CD14-positive monocyte (primary cell): ENCODE measurements around the gene MST1. TPM values are rescaled to one million over a fixed set of nuclear protein-coding genes. Genes with fewer than 3 reads are reported as not detected.
A peak's percentile ranks its signal among the peaks of the same experiment; 100 is the strongest.

Experiments used
- DNase-seq, 3 donors: peaks; one replicate each; pipeline ENCODE4 v3.0.0-alpha.2; 2011 to 2022
- H2AFZ ChIP-seq: 2 replicates; pipeline ENCODE4 v1.6.0; 2012; ENCODE audit warnings: mild to moderate bottlenecking, low read depth, low read length, inconsistent platforms; ENCODE audit not compliant: insufficient read depth, poor library complexity, severe bottlenecking
- H3K27ac ChIP-seq, 2 donors: 1 replicate in 1 of 2; 2 replicates in 1 of 2; pipeline ENCODE4 v1.5.1; 2012 to 2013; ENCODE audit warnings: low read length in 2 of 2, control low read depth in 1 of 2, inconsistent platforms in 1 of 2, low read depth in 1 of 2, mild to moderate bottlenecking in 1 of 2
- H3K27me3 ChIP-seq, 2 donors: one replicate each; pipeline versions ENCODE4 v1.6.0 to v1.6.1; 2011 to 2013; ENCODE audit warnings: low read length in 2 of 2; ENCODE audit not compliant: control insufficient read depth in 2 of 2, insufficient read depth in 2 of 2
- H3K36me3 ChIP-seq, 2 donors: replicated peaks in 1 of 2; 1 replicate in 1 of 2; 2 replicates in 1 of 2; pipeline versions ENCODE4 v1.5.1 to v1.6.1; 2012 to 2013; ENCODE audit warnings: low read length in 2 of 2, control low read depth in 1 of 2, inconsistent platforms in 1 of 2, mild to moderate bottlenecking in 1 of 2; ENCODE audit not compliant: insufficient read depth in 2 of 2, control insufficient read depth in 1 of 2
- H3K4me1 ChIP-seq, 2 donors: 1 replicate in 1 of 2; 2 replicates in 1 of 2; pipeline versions ENCODE4 v1.5.1 to v1.6.1; 2012 to 2013; ENCODE audit warnings: low read length in 2 of 2, control low read depth in 1 of 2, inconsistent platforms in 1 of 2, mild to moderate bottlenecking in 1 of 2, moderate library complexity in 1 of 2; ENCODE audit not compliant: insufficient read depth in 2 of 2, control insufficient read depth in 1 of 2
- H3K4me2 ChIP-seq: replicated peaks from 2 replicates; pipeline ENCODE3; 2012; ENCODE audit warnings: low read length, moderate library complexity, mild to moderate bottlenecking; ENCODE audit not compliant: poor library complexity, severe bottlenecking; ENCODE audit errors: extremely low read depth
- H3K4me3 ChIP-seq, 3 experiments: fragments of 200-600 bp in 1 of 3; sonication (generic) in 1 of 3; replicated peaks in 1 of 3; 1 replicate in 2 of 3; 2 replicates in 1 of 3; pipeline ENCODE4 v1.5.1; 2011 to 2013; ENCODE audit warnings: low read length in 3 of 3, mild to moderate bottlenecking in 3 of 3, control low read depth in 2 of 3, low read depth in 2 of 3, inconsistent platforms in 1 of 3, moderate library complexity in 1 of 3
- H3K79me2 ChIP-seq: 2 replicates; pipeline ENCODE4 v1.6.0; 2012; ENCODE audit warnings: mild to moderate bottlenecking, control low read depth, inconsistent platforms, low read length, moderate library complexity; ENCODE audit not compliant: insufficient read depth
- H3K9ac ChIP-seq: 2 replicates; pipeline ENCODE4 v1.6.0; 2017; ENCODE audit warnings: low read length, mild to moderate bottlenecking; ENCODE audit not compliant: insufficient read depth, poor library complexity, severe bottlenecking
- H3K9me3 ChIP-seq, 2 donors: replicated peaks in 1 of 2; 1 replicate in 1 of 2; 2 replicates in 1 of 2; pipeline versions ENCODE4 v1.5.1 to v1.6.1; 2012 to 2013; ENCODE audit warnings: low read length in 2 of 2, control low read depth in 1 of 2; ENCODE audit not compliant: control insufficient read depth in 1 of 2, insufficient read depth in 1 of 2
- H4K20me1 ChIP-seq: 2 replicates; pipeline ENCODE4 v1.6.0; 2012; ENCODE audit warnings: mild to moderate bottlenecking, low read length, control low read depth, moderate library complexity; ENCODE audit not compliant: insufficient read depth
- H3K27ac Mint-ChIP-seq, 7 donors: one replicate each; pipeline ENCODE4 v1.8.0; 2020; ENCODE audit warnings: mild to moderate bottlenecking in 7 of 7, mixed read lengths in 7 of 7, moderate library complexity in 6 of 7, inconsistent platforms in 2 of 7
- H3K27me3 Mint-ChIP-seq, 3 donors: one replicate each; pipeline ENCODE4 v1.8.0; 2021 to 2022; ENCODE audit warnings: low read depth in 3 of 3, mild to moderate bottlenecking in 3 of 3, mixed read lengths in 3 of 3, moderate library complexity in 3 of 3, inconsistent platforms in 1 of 3
- H3K36me3 Mint-ChIP-seq, 2 donors: one replicate each; pipeline ENCODE4 v1.8.0; 2020; ENCODE audit warnings: mixed read lengths in 2 of 2, inconsistent platforms in 1 of 2, mild to moderate bottlenecking in 1 of 2
- H3K4me1 Mint-ChIP-seq: one replicate; pipeline ENCODE4 v1.8.0; 2020; ENCODE audit warnings: mild to moderate bottlenecking, mixed read lengths
- H3K4me3 Mint-ChIP-seq, 2 donors: one replicate each; pipeline ENCODE4 v1.8.0; 2020; ENCODE audit warnings: mild to moderate bottlenecking in 2 of 2, mixed read lengths in 2 of 2, moderate library complexity in 1 of 2
- H3K9me3 Mint-ChIP-seq, 7 donors: one replicate each; pipeline ENCODE4 v1.8.0; 2020 to 2022; ENCODE audit warnings: mixed read lengths in 7 of 7, mild to moderate bottlenecking in 6 of 7, moderate library complexity in 6 of 7, inconsistent platforms in 2 of 7
- WGBS: methylation state at CpG from one replicate; pipeline ENCODE4 v1.1.5; 2013; ENCODE audit warnings: missing lambda C conversion rate; ENCODE audit not compliant: insufficient coverage; 5-methylcytosine and 5-hydroxymethylcytosine counted together
- intact Hi-C, 2 donors: fragments of 100-400 bp; cut with micrococcal nuclease; formaldehyde crosslinking; loops; one replicate each; pipeline versions ENCODE4 v1.15.0 to v1.15.1; 2023
- polyA plus RNA-seq, 3 donors: library from polyadenylated mRNA; depleted of rRNA in 1 of 3; unstranded in 2 of 3; stranded (reverse) in 1 of 3; fragments of 300-500 nt in 2 of 3; fragments of >200 nt in 1 of 3; fragmentation: Illumina TruSeq in 2 of 3; gene quantifications; 1 replicate in 2 of 3; 2 replicates in 1 of 3; pipeline ENCODE4 v1.2.3, GENCODE V29; 2012 to 2021
- TF ChIP-seq, protein P1 (sequence below): fragments of 200-600 bp; IDR thresholded peaks from one replicate; pipeline ENCODE4 v1.8.0; 2022; ENCODE audit warnings: antibody characterized with exemption, mild to moderate bottlenecking

The MST1 gene
- polyA plus RNA-seq, 3 donors: 0.28 to 17.8 TPM; not detected in 1

DNA sequence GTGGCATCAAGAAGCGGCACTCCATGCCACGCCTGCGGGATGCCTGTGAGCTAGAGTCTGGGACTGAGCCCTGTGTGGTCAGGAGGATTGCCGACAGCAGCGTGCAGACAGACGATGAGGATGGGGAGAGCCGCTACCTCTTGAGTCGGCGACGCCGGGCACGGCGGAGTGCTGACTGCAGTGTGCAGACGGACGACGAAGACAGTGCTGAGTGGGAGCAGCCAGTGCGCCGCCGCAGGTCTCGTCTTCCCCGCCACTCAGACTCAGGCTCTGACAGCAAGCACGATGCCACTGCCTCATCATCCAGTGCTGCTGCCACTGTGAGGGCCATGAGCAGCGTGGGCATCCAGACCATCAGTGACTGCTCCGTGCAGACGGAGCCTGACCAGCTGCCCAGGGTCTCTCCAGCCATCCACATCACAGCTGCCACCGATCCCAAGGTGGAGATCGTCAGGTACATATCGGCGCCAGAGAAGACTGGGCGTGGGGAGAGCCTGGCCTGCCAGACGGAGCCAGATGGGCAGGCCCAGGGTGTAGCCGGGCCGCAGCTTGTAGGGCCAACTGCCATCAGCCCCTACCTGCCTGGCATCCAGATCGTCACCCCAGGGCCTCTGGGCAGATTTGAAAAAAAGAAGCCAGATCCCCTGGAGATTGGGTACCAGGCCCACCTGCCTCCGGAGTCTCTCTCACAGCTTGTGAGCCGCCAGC lies 31.9 kb downstream of the MST1 start:
- no peak for DNase-seq
- no peak overlapping the region for H3K27ac Mint-ChIP-seq
- no peak overlapping the region for H3K4me2 ChIP-seq
- H3K9ac ChIP-seq: no peak overlapping the region
- peaks cover 0 to 5% of the 10 kb centered on the region in 2 donors for H3K4me1 ChIP-seq
- H3K27me3 ChIP-seq: peaks cover 0 to 2% of the 10 kb centered on the region in 2 donors
- H3K9me3 ChIP-seq: no peaks in the 10 kb centered on the region
- peaks cover 2 to 7% (median 6%) of the 10 kb centered on the region in 3 donors for H3K27me3 Mint-ChIP-seq
- peaks cover 4% of the 10 kb centered on the region for H3K4me1 Mint-ChIP-seq
- no peak overlapping the region for H3K4me3 Mint-ChIP-seq
- intact Hi-C loops: no loop called here
- H4K20me1 ChIP-seq: no peaks in the 10 kb centered on the region
- no peaks in the 10 kb centered on the region for H3K79me2 ChIP-seq
- no peak overlapping the region for H2AFZ ChIP-seq
- H3K36me3 ChIP-seq: no peaks in the 10 kb centered on the region
- H3K9me3 Mint-ChIP-seq: no peaks in the 10 kb centered on the region
- no peak overlapping the region for H3K27ac ChIP-seq
- H3K36me3 Mint-ChIP-seq: no peaks in the 10 kb centered on the region
- TF ChIP-seq, protein P1, sequence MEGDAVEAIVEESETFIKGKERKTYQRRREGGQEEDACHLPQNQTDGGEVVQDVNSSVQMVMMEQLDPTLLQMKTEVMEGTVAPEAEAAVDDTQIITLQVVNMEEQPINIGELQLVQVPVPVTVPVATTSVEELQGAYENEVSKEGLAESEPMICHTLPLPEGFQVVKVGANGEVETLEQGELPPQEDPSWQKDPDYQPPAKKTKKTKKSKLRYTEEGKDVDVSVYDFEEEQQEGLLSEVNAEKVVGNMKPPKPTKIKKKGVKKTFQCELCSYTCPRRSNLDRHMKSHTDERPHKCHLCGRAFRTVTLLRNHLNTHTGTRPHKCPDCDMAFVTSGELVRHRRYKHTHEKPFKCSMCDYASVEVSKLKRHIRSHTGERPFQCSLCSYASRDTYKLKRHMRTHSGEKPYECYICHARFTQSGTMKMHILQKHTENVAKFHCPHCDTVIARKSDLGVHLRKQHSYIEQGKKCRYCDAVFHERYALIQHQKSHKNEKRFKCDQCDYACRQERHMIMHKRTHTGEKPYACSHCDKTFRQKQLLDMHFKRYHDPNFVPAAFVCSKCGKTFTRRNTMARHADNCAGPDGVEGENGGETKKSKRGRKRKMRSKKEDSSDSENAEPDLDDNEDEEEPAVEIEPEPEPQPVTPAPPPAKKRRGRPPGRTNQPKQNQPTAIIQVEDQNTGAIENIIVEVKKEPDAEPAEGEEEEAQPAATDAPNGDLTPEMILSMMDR: no peak
- WGBS: 96% methylated on average over 36 of the region's 36 CpGs
- no peak overlapping the region for H3K4me3 ChIP-seq

DNA sequence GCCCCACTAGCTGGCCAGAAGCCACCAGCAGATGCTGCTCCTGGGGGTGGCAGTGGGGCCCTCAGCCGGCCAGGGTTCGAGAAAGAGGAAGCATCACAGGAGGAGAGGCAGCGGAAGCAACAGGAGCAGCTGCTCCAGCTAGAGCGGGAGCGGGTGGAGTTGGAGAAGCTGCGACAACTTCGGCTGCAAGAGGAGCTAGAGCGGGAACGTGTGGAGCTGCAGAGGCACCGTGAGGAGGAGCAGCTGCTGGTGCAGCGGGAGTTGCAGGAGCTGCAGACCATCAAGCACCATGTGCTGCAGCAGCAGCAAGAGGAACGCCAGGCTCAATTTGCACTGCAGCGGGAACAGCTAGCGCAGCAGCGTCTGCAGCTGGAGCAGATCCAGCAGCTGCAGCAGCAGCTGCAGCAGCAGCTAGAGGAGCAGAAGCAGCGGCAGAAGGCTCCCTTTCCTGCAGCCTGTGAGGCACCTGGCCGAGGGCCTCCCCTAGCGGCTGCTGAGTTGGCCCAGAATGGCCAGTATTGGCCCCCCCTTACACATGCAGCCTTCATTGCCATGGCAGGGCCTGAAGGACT lies 32.6 kb downstream of the MST1 start:
- TF ChIP-seq, protein P1: no peak
- 31% methylated on average over 18 of the region's 18 CpGs for WGBS

More for the DNA sequence above, 32.6 kb downstream of the MST1 start:
- H3K4me1 ChIP-seq: peaks cover 0 to 5% of the 10 kb centered on the region in 2 donors
- H3K4me1 Mint-ChIP-seq: peaks cover 4% of the 10 kb centered on the region
- H3K9me3 ChIP-seq: no peaks in the 10 kb centered on the region
- peak overlapping the region; percentile 41 for H2AFZ ChIP-seq
- no peak overlapping the region for H3K27ac ChIP-seq
- H3K4me3 Mint-ChIP-seq: peak overlapping the region; percentile 35 to 64
- intact Hi-C loops: no loop called here
- H3K36me3 Mint-ChIP-seq: no peaks in the 10 kb centered on the region
- no peak overlapping the region for H3K4me3 ChIP-seq
- H3K9me3 Mint-ChIP-seq: no peaks in the 10 kb centered on the region
- peaks cover 2 to 7% (median 6%) of the 10 kb centered on the region in 3 donors for H3K27me3 Mint-ChIP-seq
- no peaks in the 10 kb centered on the region for H3K36me3 ChIP-seq
- H3K9ac ChIP-seq: peak overlapping the region; percentile 1
- H3K27ac Mint-ChIP-seq: no peak overlapping the region
- peaks cover 0 to 2% of the 10 kb centered on the region in 2 donors for H3K27me3 ChIP-seq
- H4K20me1 ChIP-seq: no peaks in the 10 kb centered on the region
- H3K79me2 ChIP-seq: no peaks in the 10 kb centered on the region
- no peak overlapping the region for H3K4me2 ChIP-seq
- DNase-seq: no peak
